Body of pancreas (tissue), 4 donors: ENCODE measurements around the gene GMPPA.

Source experiments
- POLR2A ChIP-seq, 3 donors: fragments of 450-650 bp; IDR thresholded peaks; one replicate each; pipeline ENCODE4 v1.6.1; 2016; ENCODE audit warnings: antibody characterized with exemption in 3 of 3, mild to moderate bottlenecking in 2 of 3
- TF ChIP-seq, protein P1 (sequence below), 7 experiments: fragments of 450-650 bp in 4 of 7; fragments of 200-600 bp in 3 of 7; sonication (generic) in 3 of 7; IDR thresholded peaks; one replicate each; pipeline ENCODE4 v1.5.1; 2016 to 2019; ENCODE audit warnings: antibody characterized with exemption in 7 of 7

DNA sequence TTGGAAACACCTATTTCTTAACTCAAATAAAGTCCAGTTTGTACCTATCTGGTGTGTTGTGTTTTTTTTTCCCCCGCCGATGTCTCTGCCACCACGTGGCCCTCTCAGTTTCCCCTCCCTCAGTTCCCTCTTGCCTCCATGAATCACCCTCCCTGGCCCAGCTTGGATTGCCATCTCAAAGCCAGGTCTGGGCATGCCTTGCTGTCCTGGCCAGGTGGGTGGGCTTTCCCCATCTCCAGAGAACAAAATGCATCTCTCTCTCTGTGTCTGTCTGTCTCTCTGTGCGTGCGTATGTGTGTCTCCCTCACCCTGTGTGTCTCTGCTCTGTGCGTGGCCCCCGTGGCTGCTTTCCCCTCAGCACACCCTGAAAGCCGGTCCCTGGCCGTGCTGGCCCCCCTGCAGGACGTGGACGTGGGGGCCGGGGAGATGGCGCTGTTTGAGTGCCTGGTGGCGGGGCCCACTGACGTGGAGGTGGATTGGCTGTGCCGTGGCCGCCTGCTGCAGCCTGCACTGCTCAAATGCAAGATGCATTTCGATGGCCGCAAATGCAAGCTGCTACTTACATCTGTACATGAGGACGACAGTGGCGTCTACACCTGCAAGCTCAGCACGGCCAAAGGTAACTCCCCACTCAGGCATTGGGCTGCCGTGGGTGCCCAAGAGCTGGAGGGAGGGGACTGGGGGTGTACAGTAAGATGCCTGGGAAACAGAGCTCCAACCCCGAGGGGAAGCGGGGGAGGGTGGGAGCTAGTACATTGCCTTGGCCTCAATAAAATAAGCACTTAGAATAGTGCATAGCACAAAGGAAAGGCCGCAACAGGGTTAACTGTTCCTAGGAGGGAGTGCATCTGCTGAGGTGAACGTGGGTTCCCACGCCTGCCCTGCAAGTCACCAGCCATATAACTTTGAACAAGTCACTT lies 31.6 kb upstream of the GMPPA start:
- TF ChIP-seq, protein P1, sequence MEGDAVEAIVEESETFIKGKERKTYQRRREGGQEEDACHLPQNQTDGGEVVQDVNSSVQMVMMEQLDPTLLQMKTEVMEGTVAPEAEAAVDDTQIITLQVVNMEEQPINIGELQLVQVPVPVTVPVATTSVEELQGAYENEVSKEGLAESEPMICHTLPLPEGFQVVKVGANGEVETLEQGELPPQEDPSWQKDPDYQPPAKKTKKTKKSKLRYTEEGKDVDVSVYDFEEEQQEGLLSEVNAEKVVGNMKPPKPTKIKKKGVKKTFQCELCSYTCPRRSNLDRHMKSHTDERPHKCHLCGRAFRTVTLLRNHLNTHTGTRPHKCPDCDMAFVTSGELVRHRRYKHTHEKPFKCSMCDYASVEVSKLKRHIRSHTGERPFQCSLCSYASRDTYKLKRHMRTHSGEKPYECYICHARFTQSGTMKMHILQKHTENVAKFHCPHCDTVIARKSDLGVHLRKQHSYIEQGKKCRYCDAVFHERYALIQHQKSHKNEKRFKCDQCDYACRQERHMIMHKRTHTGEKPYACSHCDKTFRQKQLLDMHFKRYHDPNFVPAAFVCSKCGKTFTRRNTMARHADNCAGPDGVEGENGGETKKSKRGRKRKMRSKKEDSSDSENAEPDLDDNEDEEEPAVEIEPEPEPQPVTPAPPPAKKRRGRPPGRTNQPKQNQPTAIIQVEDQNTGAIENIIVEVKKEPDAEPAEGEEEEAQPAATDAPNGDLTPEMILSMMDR (IDR thresholded peaks at IDR 0.05): no peak
- TF ChIP-seq POLR2A (IDR thresholded peaks at IDR 0.05): no peak
